GM18873 (cell line): ENCODE measurements around the gene IL21R.

Experiments used
- ATAC-seq: cut with Tn5 transposase; IDR thresholded peaks from one replicate; pipeline ENCODE4 v1.9.1; 2021; ENCODE audit warnings: mild to moderate bottlenecking, moderate library complexity, moderate number of reproducible peaks; ENCODE audit not compliant: unreplicated experiment, low FRiP score

The IL21R gene

GRCh38 chr16:27460663-27461482, 58.9 kb downstream of the IL21R start:
- ATAC-seq: no peak

- ATAC-seq: no peak
Observed at GRCh38 chr16:27461483-27462171, 59.7 kb downstream of the IL21R start.

DNA sequence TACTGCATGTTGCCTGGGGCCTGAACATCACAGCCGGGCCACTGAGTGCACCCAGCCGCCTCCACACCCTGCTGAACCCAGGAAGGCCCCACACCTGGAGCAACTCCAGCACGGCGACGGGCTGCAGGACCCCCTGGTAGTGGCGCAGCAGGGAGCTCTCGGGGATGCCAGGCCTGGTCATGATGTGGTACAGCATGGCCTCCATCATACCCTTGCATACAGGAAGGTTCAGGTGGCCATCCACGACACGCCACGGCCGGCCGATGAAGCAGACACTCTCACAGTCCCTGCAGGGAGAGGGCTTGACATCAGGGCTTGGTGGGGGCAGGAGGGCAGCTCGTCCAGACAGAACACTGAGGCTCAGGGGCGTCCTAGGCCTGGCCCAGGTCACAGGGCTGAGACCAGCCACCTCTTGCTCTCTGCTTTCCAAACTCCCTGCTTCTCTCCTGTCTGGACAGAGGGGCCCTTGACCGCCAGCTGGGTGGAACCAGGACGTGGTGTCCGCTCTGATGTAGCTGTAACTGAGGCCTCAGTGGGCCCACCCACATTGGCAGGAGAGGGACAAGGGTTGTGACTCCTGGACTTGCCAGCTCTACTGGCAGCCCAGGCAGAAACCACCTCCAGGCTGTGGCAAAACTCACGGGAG, 60.3 kb downstream of the IL21R start:
- ATAC-seq: no peak

- no peak for ATAC-seq
Observed at GRCh38 chr16:27462846-27463682, 61.1 kb downstream of the IL21R start.

DNA sequence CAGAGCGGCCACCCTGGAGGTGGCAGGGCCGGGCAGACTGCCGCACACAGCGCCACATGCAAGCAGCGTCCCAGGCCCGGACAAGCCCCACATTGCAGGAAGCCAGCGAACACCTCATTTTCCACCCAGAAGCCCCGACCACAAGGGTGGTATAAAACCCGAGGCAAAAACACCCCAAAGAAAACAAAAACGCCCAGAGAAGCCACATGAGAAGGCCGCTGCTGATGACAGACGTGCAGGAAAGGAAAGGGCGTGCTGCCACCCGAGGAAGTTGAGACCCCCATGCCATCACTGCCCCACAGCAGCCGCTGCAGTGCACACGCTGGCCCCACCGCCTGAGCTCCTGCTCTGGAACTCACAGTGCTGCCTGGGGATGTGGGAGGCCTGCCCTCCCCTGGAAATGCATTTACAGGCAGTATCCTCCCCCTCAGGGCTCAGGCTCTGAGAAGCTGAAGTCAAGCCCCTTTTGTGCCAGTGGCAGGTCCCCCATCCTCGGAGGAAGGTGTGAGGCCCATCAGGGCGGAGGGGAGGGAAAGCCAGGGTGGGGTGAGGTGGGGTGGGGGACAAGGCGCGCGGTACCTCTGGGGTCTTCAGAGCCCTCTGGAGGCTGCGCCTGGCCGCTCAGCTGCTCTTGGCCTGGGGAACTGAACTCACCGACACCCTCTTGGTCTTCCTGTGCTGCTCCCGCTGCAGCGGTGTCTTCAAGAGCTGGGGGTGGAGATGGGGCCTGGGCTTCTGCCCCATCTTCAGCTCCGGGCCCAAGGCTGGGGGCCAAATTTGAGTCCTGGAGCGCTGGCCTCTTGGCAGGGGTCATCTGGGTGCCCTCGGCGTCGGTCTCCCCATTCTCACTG, 62.0 kb downstream of the IL21R start:
- ATAC-seq: no peak

- no peak for ATAC-seq
Observed at GRCh38 chr16:27464626-27465482, 62.9 kb downstream of the IL21R start.

- no peak for ATAC-seq
Observed at GRCh38 chr16:27465483-27465879, 63.5 kb downstream of the IL21R start.

GRCh38 chr16:27468941-27469531, 67.1 kb downstream of the IL21R start:
- ATAC-seq: no peak

- ATAC-seq: no peak
Observed at GRCh38 chr16:27470567-27471431, 68.8 kb downstream of the IL21R start.

- no peak for ATAC-seq
Observed at GRCh38 chr16:27471661-27472060, 69.7 kb downstream of the IL21R start.

- no peak for ATAC-seq
Observed at GRCh38 chr16:27472091-27473020, 70.4 kb downstream of the IL21R start.

GRCh38 chr16:27473101-27473900, 71.3 kb downstream of the IL21R start:
- ATAC-seq: no peak

GRCh38 chr16:27474041-27474440, 72.1 kb downstream of the IL21R start:
- ATAC-seq: no peak

GRCh38 chr16:27474921-27475320, 72.9 kb downstream of the IL21R start:
- ATAC-seq: no peak

DNA sequence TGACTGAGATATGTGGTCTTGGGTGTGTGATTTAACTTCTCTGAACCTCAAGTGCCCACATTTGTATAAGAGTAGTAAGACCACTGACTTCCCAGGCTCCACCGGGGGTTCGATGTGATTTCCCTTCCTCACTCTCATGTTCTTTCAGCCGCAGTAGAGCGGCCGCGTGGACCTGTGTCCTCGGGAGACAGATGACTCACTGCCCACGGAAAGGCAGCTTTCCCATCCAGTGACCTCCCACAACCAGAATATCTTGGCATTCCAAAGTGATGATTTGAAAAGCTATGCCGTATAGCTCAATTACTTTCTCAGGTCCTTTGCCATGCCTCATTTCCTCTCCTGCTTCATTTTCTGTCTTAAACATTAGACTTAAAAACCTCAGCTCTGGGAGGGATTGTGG, 73.6 kb downstream of the IL21R start:
- ATAC-seq: no peak

GRCh38 chr16:27476240-27476639, 74.3 kb downstream of the IL21R start:
- no peak for ATAC-seq
